ENCODE data around the gene SELP. TPM values are rescaled to one million over a fixed set of nuclear protein-coding genes. Genes with fewer than 3 reads are reported as not detected.

SELP gene
- total RNA-seq, 2 donors from 2014 or later = 9.1 to 10.8 TPM

DNA sequence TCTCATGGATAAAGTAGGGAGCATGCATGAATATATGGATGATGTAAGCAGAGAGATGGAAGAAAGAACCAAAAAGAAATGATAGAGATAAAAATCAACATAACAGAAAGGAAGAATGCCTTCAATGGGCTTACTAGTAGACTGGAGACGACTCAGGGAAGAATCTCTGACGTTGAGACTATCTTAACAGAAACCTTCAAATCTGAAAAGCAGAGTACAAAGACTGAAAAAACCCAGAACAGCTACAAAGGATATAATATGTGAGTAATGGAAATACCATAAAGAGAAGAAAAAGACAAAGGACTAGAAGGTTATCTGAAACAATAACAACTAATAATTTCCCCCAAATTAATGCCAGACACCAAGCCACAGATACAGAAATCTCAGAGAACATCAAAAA lies 18.3 kb upstream of the SELP start:
- Histone ChIP-seq H3K9me3 (no peaks in the 10 kb centered on the region), H3K36me3 (no peaks in the 10 kb centered on the region), H3K4me1 (replicated peaks) (no peaks in the 10 kb centered on the region), H3K27ac (no peak overlapping the region), H3K4me3 (no peak overlapping the region), H3K27me3 (replicated peaks; ENCODE audit: insufficient read depth) (no peaks in the 10 kb centered on the region)
- DNase-seq (ENCODE audit: low spot score) = no peak
- intact Hi-C loops (cut with DNase I) = no loop called here
- WGBS = 66% methylated on average over 2 of the region's 2 CpGs
- TF ChIP-seq POLR2AphosphoS5 (IDR thresholded peaks at IDR 0.05) = no peak
- TF ChIP-seq, protein P1, sequence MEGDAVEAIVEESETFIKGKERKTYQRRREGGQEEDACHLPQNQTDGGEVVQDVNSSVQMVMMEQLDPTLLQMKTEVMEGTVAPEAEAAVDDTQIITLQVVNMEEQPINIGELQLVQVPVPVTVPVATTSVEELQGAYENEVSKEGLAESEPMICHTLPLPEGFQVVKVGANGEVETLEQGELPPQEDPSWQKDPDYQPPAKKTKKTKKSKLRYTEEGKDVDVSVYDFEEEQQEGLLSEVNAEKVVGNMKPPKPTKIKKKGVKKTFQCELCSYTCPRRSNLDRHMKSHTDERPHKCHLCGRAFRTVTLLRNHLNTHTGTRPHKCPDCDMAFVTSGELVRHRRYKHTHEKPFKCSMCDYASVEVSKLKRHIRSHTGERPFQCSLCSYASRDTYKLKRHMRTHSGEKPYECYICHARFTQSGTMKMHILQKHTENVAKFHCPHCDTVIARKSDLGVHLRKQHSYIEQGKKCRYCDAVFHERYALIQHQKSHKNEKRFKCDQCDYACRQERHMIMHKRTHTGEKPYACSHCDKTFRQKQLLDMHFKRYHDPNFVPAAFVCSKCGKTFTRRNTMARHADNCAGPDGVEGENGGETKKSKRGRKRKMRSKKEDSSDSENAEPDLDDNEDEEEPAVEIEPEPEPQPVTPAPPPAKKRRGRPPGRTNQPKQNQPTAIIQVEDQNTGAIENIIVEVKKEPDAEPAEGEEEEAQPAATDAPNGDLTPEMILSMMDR (IDR thresholded peaks at IDR 0.05) = no peak
- no peak for TF ChIP-seq POLR2A (IDR thresholded peaks at IDR 0.05)

DNA sequence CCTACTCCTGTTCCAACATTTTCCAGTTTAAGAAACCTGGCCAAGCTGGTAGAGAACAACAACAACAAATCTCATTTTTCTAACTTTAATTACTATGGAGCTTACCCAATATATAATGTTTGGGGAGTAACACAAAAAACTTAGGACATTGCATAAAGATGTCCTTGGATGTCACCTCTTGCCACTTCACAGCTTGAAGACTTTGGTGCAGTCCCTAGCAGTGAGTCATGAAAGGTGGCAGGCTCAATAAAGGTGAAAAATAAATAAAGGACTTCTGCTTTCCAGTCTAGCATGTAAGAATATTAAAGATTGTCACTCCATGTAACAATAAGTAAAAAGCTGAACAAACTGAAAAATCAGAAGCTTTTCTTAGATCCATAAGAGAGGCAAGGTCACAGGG lies 17.6 kb upstream of the SELP start:
- H3K4me3 ChIP-seq = no peak overlapping the region
- TF ChIP-seq, protein P1 (IDR thresholded peaks at IDR 0.05) = no peak
- TF ChIP-seq POLR2A (IDR thresholded peaks at IDR 0.05) (no peak), POLR2AphosphoS5 (IDR thresholded peaks at IDR 0.05) (no peak)
- H3K27me3 ChIP-seq (replicated peaks; ENCODE audit: insufficient read depth) = no peaks in the 10 kb centered on the region
- no peaks in the 10 kb centered on the region for H3K9me3 ChIP-seq
- no peak for DNase-seq (ENCODE audit: low spot score)
- H3K27ac ChIP-seq = no peak overlapping the region
- H3K4me1 ChIP-seq (replicated peaks) = no peaks in the 10 kb centered on the region
- H3K36me3 ChIP-seq = no peaks in the 10 kb centered on the region
- intact Hi-C loops (cut with DNase I) = no loop called here

DNA sequence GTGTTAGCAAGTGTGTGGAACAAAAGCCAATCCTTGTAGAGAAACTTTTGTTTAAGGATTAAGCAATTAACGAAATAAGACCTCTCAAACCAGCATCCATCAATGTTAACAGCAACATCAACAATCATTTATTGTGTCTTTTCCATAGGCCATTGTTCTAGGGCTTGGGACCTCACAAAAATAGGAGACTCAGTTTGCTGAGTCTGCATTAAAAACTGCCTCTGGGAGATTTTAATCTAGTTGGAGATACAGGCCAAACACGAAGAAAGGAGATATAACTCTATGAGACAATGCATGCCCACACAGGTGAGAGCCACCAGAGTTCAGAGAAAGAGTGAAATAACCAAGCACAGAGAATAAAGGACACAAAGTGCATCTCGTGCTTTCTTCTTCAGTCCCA lies 14.4 kb upstream of the SELP start:
- Histone ChIP-seq H3K36me3 (no peaks in the 10 kb centered on the region), H3K27me3 (replicated peaks; ENCODE audit: insufficient read depth) (no peaks in the 10 kb centered on the region), H3K27ac (no peak overlapping the region), H3K9me3 (no peaks in the 10 kb centered on the region), H3K4me3 (no peak overlapping the region), H3K4me1 (replicated peaks) (no peaks in the 10 kb centered on the region)
- intact Hi-C loops (cut with DNase I) = no loop called here
- WGBS = 43% methylated on average over 3 of the region's 3 CpGs
- no peak for DNase-seq (ENCODE audit: low spot score)
- TF ChIP-seq, protein P1 (IDR thresholded peaks at IDR 0.05) = no peak
- TF ChIP-seq POLR2A (IDR thresholded peaks at IDR 0.05) = no peak

DNA sequence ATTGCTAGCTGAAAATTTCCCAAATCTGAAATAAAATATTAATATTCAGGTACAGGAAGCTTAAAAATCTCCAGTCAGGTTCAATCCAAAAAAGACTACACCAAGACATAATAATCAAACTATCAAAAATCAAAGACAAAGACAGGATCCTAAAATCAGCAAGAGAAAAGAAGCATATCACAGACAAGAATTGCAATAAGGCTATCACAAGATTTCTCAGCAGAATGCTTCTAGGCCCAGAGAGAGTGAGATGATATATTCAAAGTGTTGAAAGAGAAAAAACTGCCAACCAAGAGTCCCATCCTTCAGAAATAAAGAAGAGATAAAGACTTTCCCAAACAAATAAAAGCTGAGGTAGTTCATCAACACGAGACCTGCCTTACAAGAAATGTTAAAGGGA lies 5.0 kb upstream of the SELP start:
- H3K27me3 ChIP-seq (replicated peaks; ENCODE audit: insufficient read depth) = no peaks in the 10 kb centered on the region
- no peak overlapping the region for H3K27ac ChIP-seq
- 83% methylated on average over 1 of the region's 1 CpG for WGBS
- DNase-seq (ENCODE audit: low spot score) = no peak
- H3K4me1 ChIP-seq (replicated peaks) = no peaks in the 10 kb centered on the region
- TF ChIP-seq POLR2AphosphoS5 (IDR thresholded peaks at IDR 0.05) (no peak), POLR2A (IDR thresholded peaks at IDR 0.05) (no peak)
- intact Hi-C loops (cut with DNase I) = no loop called here
- H3K36me3 ChIP-seq = no peaks in the 10 kb centered on the region
- H3K4me3 ChIP-seq = no peak overlapping the region
- H3K9me3 ChIP-seq = no peaks in the 10 kb centered on the region

DNA sequence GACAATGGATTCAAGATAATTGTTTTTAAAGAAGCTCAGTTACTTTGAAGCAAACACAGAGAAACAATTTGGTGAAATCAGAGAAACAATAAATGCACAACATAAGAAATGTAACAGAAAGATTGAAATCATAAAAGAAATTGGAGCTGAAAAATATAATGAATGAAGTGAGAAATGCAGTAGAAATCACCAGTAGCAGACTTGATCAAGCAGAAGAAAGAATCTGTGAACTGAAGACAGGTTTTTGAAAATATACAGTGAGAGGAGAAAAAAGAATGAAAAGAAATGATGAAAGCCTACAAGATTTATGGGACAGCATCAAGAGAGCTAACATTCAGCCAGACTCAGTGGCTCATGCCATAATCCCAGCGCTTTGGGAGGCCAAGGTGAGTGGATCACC lies 4.2 kb upstream of the SELP start:
- Histone ChIP-seq H3K36me3 (no peaks in the 10 kb centered on the region), H3K27me3 (replicated peaks; ENCODE audit: insufficient read depth) (no peaks in the 10 kb centered on the region), H3K4me3 (no peak overlapping the region), H3K4me1 (replicated peaks) (no peaks in the 10 kb centered on the region), H3K9me3 (no peaks in the 10 kb centered on the region), H3K27ac (no peak overlapping the region)
- no peak for DNase-seq (ENCODE audit: low spot score)
- intact Hi-C loops (cut with DNase I) = no loop called here
- 100% methylated on average over 1 of the region's 1 CpG for WGBS
- no peak for TF ChIP-seq POLR2AphosphoS5 (IDR thresholded peaks at IDR 0.05)
- no peak for TF ChIP-seq POLR2A (IDR thresholded peaks at IDR 0.05)
- TF ChIP-seq, protein P1 (IDR thresholded peaks at IDR 0.05) = no peak
